RWPE2 (cell line): ENCODE data around the gene BGN.

Source experiments
- ATAC-seq: fragments of 200-7000 bp; cut with Tn5 transposase; 3 replicates; pipeline ENCODE4 v1.9.1; 2021; ENCODE audit warnings: low read depth
- DNase-seq: peaks from one replicate; pipeline ENCODE4 v3.0.0-alpha.2; 2020; ENCODE audit warnings: low spot score
- H3K27ac ChIP-seq: fragments of 450-650 bp; 2 replicates; pipeline ENCODE4 v1.5.1; 2017; ENCODE audit warnings: mild to moderate bottlenecking; ENCODE audit not compliant: poor library complexity, severe bottlenecking
- H3K27me3 ChIP-seq: fragments of 250-450 bp; sonication (Bioruptor Pico); 2 replicates; pipeline ENCODE4 v1.5.1; 2021; ENCODE audit warnings: mild to moderate bottlenecking, moderate library complexity; ENCODE audit not compliant: insufficient read depth, poor library complexity, severe bottlenecking
- H3K36me3 ChIP-seq: fragments of 250-450 bp; sonication (Bioruptor Pico); 2 replicates; pipeline ENCODE4 v1.5.1; 2020; ENCODE audit warnings: low read depth, mild to moderate bottlenecking, moderate library complexity
- H3K4me1 ChIP-seq: fragments of 250-450 bp; sonication (Bioruptor Pico); 2 replicates; pipeline ENCODE4 v1.5.1; 2021; ENCODE audit warnings: mild to moderate bottlenecking, moderate library complexity; ENCODE audit not compliant: insufficient read depth, poor library complexity, severe bottlenecking
- H3K4me3 ChIP-seq: fragments of 250-450 bp; sonication (Bioruptor Pico); 2 replicates; pipeline ENCODE4 v1.5.1; 2021; ENCODE audit warnings: mild to moderate bottlenecking, moderate library complexity; ENCODE audit not compliant: severe bottlenecking
- H3K9me3 ChIP-seq: fragments of 250-450 bp; sonication (Bioruptor Pico); 2 replicates; pipeline ENCODE4 v1.5.1; 2021; ENCODE audit warnings: mild to moderate bottlenecking, moderate library complexity; ENCODE audit not compliant: severe bottlenecking
- TF ChIP-seq, protein P1 (sequence below): fragments of 450-650 bp; IDR thresholded peaks from one replicate; pipeline ENCODE4 v1.5.1; 2017; ENCODE audit warnings: mild to moderate bottlenecking, moderate library complexity; ENCODE audit not compliant: poor library complexity, severe bottlenecking

BGN gene

DNA sequence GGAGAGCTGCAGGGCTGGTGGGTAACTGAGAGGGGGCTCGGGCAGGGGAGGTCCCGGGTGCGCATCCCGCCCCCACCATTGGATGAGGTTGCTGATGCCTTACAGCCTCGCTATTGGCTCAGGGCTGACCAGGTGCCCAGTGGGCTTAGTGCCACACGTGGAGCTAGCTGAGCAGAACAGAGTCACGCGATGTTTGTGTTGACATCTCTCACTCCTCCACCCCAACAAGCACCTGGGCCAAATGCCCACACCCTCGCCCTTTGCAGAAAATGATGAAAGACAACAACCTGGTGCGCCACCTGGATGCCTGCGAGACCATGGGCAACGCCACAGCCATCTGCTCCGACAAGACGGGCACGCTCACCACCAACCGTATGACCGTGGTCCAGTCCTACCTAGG lies 54.5 kb downstream of the BGN start:
- no peak for ATAC-seq
- Histone ChIP-seq H3K27ac (no peak overlapping the region), H3K9me3 (no peaks in the 10 kb centered on the region), H3K36me3 (no peaks in the 10 kb centered on the region), H3K4me3 (no peak overlapping the region), H3K4me1 (no peaks in the 10 kb centered on the region), H3K27me3 (no peaks in the 10 kb centered on the region)
- TF ChIP-seq, protein P1, sequence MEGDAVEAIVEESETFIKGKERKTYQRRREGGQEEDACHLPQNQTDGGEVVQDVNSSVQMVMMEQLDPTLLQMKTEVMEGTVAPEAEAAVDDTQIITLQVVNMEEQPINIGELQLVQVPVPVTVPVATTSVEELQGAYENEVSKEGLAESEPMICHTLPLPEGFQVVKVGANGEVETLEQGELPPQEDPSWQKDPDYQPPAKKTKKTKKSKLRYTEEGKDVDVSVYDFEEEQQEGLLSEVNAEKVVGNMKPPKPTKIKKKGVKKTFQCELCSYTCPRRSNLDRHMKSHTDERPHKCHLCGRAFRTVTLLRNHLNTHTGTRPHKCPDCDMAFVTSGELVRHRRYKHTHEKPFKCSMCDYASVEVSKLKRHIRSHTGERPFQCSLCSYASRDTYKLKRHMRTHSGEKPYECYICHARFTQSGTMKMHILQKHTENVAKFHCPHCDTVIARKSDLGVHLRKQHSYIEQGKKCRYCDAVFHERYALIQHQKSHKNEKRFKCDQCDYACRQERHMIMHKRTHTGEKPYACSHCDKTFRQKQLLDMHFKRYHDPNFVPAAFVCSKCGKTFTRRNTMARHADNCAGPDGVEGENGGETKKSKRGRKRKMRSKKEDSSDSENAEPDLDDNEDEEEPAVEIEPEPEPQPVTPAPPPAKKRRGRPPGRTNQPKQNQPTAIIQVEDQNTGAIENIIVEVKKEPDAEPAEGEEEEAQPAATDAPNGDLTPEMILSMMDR = no peak
- DNase-seq = no peak

DNA sequence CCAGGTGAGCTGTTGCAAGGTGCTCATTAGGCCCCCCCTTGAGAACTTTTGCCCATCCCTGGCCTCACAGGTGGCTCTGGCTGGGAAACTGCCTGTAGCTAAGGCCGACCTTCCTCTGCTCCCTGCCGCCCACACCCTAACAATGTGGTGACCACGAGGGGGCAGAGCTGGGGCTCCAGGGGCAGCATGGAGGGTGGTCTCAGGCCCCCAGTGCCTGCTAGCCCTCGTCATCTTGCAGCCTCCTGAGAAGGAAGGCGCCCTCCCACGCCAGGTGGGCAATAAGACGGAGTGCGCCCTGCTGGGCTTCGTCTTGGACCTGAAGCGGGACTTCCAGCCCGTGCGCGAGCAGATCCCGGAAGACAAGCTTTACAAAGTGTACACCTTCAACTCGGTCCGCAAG lies 55.0 kb downstream of the BGN start:
- Histone ChIP-seq H3K27me3 (no peaks in the 10 kb centered on the region), H3K27ac (no peak overlapping the region), H3K4me3 (no peak overlapping the region), H3K9me3 (no peaks in the 10 kb centered on the region), H3K4me1 (no peaks in the 10 kb centered on the region), H3K36me3 (no peaks in the 10 kb centered on the region)
- no peak for ATAC-seq
- TF ChIP-seq, protein P1 = no peak
- no peak for DNase-seq

DNA sequence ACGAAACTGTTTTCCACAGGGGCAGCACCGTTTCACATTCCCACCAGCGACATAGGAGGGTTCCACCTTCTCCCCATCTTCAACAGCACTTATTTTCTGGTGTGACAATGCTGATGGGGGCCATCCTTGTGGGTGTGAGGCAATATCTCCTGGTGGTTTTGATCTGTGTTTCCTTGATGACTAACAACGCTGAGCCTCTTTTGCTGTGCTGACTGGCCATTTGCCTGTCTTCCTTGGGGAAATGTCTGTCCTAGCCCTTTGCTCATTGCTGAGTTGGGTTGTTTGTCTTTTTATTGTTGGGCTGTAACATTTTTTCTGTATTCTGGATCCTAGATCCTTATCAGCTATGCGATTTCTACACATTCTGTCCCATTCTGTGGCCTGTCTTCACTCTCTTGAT lies 56.4 kb downstream of the BGN start:
- H3K4me3 ChIP-seq = no peak overlapping the region
- no peak for DNase-seq
- TF ChIP-seq, protein P1 = no peak
- no peaks in the 10 kb centered on the region for H3K9me3 ChIP-seq
- no peaks in the 10 kb centered on the region for H3K4me1 ChIP-seq
- no peaks in the 10 kb centered on the region for H3K36me3 ChIP-seq
- H3K27ac ChIP-seq = no peak overlapping the region
- ATAC-seq = no peak
- no peaks in the 10 kb centered on the region for H3K27me3 ChIP-seq

DNA sequence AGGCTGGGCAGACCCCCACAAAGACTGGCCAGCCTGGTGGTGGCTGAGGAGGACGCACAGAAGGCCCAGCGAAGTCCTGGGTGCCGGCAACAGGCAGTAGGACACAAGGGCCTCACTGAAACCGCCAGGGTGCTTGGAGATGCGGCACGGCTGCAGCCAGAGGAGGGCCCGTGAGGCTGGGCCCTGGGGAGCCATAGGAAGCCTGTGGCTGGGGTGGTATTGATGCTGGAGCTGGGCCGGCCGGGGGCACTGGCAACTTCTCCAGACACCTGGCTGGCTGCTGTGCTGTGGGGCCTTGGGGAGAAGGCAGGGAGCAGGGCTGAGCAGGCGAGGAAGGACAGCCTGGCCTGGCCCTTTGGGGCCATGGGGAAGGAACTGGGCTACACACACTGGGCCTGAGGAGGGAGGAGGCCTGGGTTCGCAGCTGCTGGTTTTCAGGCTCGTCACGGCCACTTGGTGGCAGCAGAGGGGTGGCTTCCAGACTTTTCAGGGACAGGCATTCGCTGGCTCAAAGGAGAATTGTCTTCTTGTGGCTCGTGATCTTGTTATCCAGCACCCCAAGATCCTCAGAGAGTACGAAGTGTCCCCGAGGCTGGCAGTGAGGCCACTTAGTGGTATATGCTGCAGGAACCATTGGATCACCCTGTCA lies 59.9 kb downstream of the BGN start:
- Histone ChIP-seq H3K4me1 (no peaks in the 10 kb centered on the region), H3K9me3 (no peaks in the 10 kb centered on the region), H3K36me3 (no peaks in the 10 kb centered on the region), H3K27ac (no peak overlapping the region), H3K4me3 (no peak overlapping the region), H3K27me3 (no peaks in the 10 kb centered on the region)
- DNase-seq (no peak), ATAC-seq (peak; percentile 73)
- TF ChIP-seq, protein P1 = peak; percentile 55

DNA sequence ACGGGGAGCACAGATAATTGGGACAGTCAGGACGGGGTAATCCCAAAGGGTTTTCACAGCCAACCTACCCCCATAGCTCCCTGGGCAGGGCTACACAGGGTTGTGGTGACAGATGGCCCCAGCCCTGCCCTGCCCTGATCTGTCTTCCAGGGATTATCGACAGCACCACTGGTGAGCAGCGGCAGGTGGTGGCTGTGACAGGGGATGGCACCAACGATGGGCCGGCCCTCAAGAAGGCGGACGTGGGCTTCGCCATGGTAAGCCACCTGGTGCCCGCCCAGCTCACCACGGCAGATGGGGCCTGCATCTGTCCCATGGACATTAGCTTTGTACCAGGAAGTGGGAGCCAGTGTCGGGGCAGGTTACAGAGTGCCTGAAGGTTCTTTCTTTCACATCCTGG lies 62.0 kb downstream of the BGN start:
- ATAC-seq = no peak
- TF ChIP-seq, protein P1 = no peak
- Histone ChIP-seq H3K27me3 (no peaks in the 10 kb centered on the region), H3K4me1 (no peaks in the 10 kb centered on the region), H3K27ac (no peak overlapping the region), H3K4me3 (no peak overlapping the region), H3K36me3 (no peaks in the 10 kb centered on the region), H3K9me3 (no peaks in the 10 kb centered on the region)
- DNase-seq = no peak
